Stimulated activated CD8-positive, alpha-beta memory T cell treated with anti-CD3 and anti-CD28 coated beads, Interleukin-12 subunit alpha, Interleukin-12 subunit beta, amount 100 ng/mL, for 4 hours (primary cell): Measurements from ENCODE around the gene RHAG.
"Not testable (repeated sequence)": the region's sequence is repeated elsewhere in the genome, so short reads cannot be mapped to it uniquely, and the experiment has no call there.

Source experiments
- DNase-seq: peaks from one replicate; pipeline ENCODE4 v3.0.0-alpha.2; 2020; ENCODE audit warnings: low read depth

The RHAG gene

GRCh38 chr6:49635978-49636712, 494 bp downstream of the RHAG start:
- no peak for DNase-seq

- no peak for DNase-seq
Measured at GRCh38 chr6:49635480-49635879, 1.2 kb downstream of the RHAG start.

GRCh38 chr6:49634836-49635218, 1.8 kb downstream of the RHAG start:
- no peak for DNase-seq

GRCh38 chr6:49634092-49634835, 2.4 kb downstream of the RHAG start:
- DNase-seq: no peak

GRCh38 chr6:49633541-49633940, 3.1 kb downstream of the RHAG start:
- no peak for DNase-seq

- DNase-seq: no peak
Measured at GRCh38 chr6:49632727-49633126, 3.9 kb downstream of the RHAG start.

- DNase-seq: not testable (repeated sequence)
Measured at GRCh38 chr6:49629485-49630088, 7.1 kb downstream of the RHAG start.

GRCh38 chr6:49626811-49627210, 9.8 kb downstream of the RHAG start:
- no peak for DNase-seq

- DNase-seq: no peak
Measured at GRCh38 chr6:49618257-49618656, 18.4 kb downstream of the RHAG start.

- not testable (repeated sequence) for DNase-seq
Measured at GRCh38 chr6:49614144-49614543, 22.5 kb downstream of the RHAG start.

GRCh38 chr6:49609285-49609684, 27.4 kb downstream of the RHAG start:
- no peak for DNase-seq

GRCh38 chr6:49608275-49608674, 28.4 kb downstream of the RHAG start:
- DNase-seq: not testable (repeated sequence)

GRCh38 chr6:49607391-49607982, 29.2 kb downstream of the RHAG start:
- no peak for DNase-seq

- DNase-seq: no peak
Measured at GRCh38 chr6:49606721-49607390, 29.8 kb downstream of the RHAG start.

- DNase-seq: not testable (repeated sequence)
Measured at GRCh38 chr6:49604080-49604479, 32.6 kb downstream of the RHAG start.

GRCh38 chr6:49587262-49587661, 49.4 kb downstream of the RHAG start:
- not testable (repeated sequence) for DNase-seq

- DNase-seq: no peak
Measured at GRCh38 chr6:49582529-49582928, 54.1 kb downstream of the RHAG start.

- no peak for DNase-seq
Measured at GRCh38 chr6:49579649-49580048, 57.0 kb downstream of the RHAG start.

GRCh38 chr6:49576618-49577017, 60.0 kb downstream of the RHAG start:
- DNase-seq: no peak

GRCh38 chr6:49570474-49571079, 66.1 kb downstream of the RHAG start:
- no peak for DNase-seq

- DNase-seq: no peak
Measured at GRCh38 chr6:49565855-49566254, 70.8 kb downstream of the RHAG start.

GRCh38 chr6:49565261-49565660, 71.4 kb downstream of the RHAG start:
- no peak for DNase-seq
